K562 (cell line): ENCODE results near the gene SLC1A3. TPM values are rescaled to one million over a fixed set of nuclear protein-coding genes. Genes with fewer than 3 reads are reported as not detected.

ENCODE experiments used
- ATAC-seq: fragments of 200-7000 bp; cut with Tn5 transposase; 3 replicates; pipeline ENCODE4 v1.9.1; 2020; ENCODE audit warnings: moderate library complexity
- BruUV-seq: library from RNA; stranded (reverse); fragments of 400-500 nt; replicated peaks from 2 replicates; lab custom pipeline; 2021; lab: Mats Ljungman, UMichigan
- CTCF ChIA-PET: fragments of 300-600 bp; formaldehyde crosslinking; extraction: SDS; loops from one replicate; lab custom pipeline; 2021; ENCODE audit warnings: low intra/inter-chr PET ratio; lab: Yijun Ruan, JAX
- POLR2A ChIA-PET: fragments of 300-600, 350-650 bp; sonication (Branson Sonifier 250); formaldehyde crosslinking; extraction: SDS; loops from one replicate; lab custom pipeline; 2021; ENCODE audit warnings: antibody characterized with exemption, inconsistent platforms; lab: Yijun Ruan, JAX
- DNase-seq, 4 experiments: peaks; one replicate each; pipeline versions ENCODE4 v3.0.0 to v3.0.0-alpha.2; 2011 to 2018; ENCODE audit warnings: low spot score in 3 of 4, mixed read lengths in 3 of 4; ENCODE audit errors: extremely low read depth in 1 of 4
- FAIRE-seq: peaks from 2 replicates; lab custom pipeline; 2011; peaks lifted over from hg19 to GRCh38; lab: Jason Lieb, UNC
- H2AFZ ChIP-seq: 2 replicates; pipeline ENCODE4 v1.6.0; 2011; ENCODE audit warnings: low read depth, low read length, control low read depth, inconsistent platforms
- H3K27ac ChIP-seq: fragments of 200-600 bp; 3 replicates; pipeline ENCODE4 v1.8.0; 2011; ENCODE audit warnings: low read depth, mild to moderate bottlenecking, control low read depth, inconsistent platforms, low read length, moderate library complexity, mixed read lengths; ENCODE audit errors: extremely low read depth
- H3K27me3 ChIP-seq, 2 experiments: fragments of 300-600 bp in 1 of 2; 2 replicates in 1 of 2; 3 replicates in 1 of 2; pipeline versions ENCODE4 v1.6.0 to v1.8.0; 2011; ENCODE audit warnings: inconsistent platforms in 2 of 2, low read length in 2 of 2, mild to moderate bottlenecking in 1 of 2, mixed read lengths in 1 of 2, moderate library complexity in 1 of 2; ENCODE audit not compliant: control insufficient read depth in 2 of 2, insufficient read depth in 2 of 2
- H3K36me3 ChIP-seq: fragments of 300-600 bp; 3 replicates; pipeline ENCODE4 v1.8.0; 2011; ENCODE audit warnings: mild to moderate bottlenecking, low read length, inconsistent platforms; ENCODE audit not compliant: control insufficient read depth, insufficient read depth
- H3K4me1 ChIP-seq, 2 experiments: fragments of 200-600 bp in 1 of 2; replicated peaks in 1 of 2; 2 replicates in 1 of 2; 3 replicates in 1 of 2; pipeline versions ENCODE4 v1.5.1 to v1.8.0; 2011; ENCODE audit warnings: inconsistent platforms in 2 of 2, low read length in 2 of 2, mild to moderate bottlenecking in 1 of 2, mixed read lengths in 1 of 2, moderate library complexity in 1 of 2; ENCODE audit not compliant: control insufficient read depth in 2 of 2, insufficient read depth in 2 of 2
- H3K4me2 ChIP-seq: 2 replicates; pipeline ENCODE4 v1.6.1; 2011; ENCODE audit warnings: low read length, control low read depth, inconsistent platforms, mixed read lengths; ENCODE audit not compliant: insufficient read depth
- H3K4me3 ChIP-seq: fragments of 200-600 bp; sonication (generic), shearing (Covaris generic); 2 replicates; pipeline ENCODE4 v1.5.1; 2016; ENCODE audit warnings: control low read depth, inconsistent platforms
- H3K79me2 ChIP-seq: fragments of 200-600 bp; 3 replicates; pipeline ENCODE4 v1.8.0; 2011; ENCODE audit warnings: low read length, inconsistent platforms; ENCODE audit not compliant: control insufficient read depth, insufficient read depth
- H3K9ac ChIP-seq, 2 experiments: 2 replicates each; pipeline versions ENCODE4 v1.6.0 to v1.6.1; 2011; ENCODE audit warnings: low read depth in 2 of 2, low read length in 2 of 2, control low read depth in 1 of 2, inconsistent platforms in 1 of 2, mild to moderate bottlenecking in 1 of 2, mixed read lengths in 1 of 2; ENCODE audit not compliant: insufficient read depth in 1 of 2
- H3K9me1 ChIP-seq: one replicate; pipeline ENCODE4 v1.6.0; 2011; ENCODE audit warnings: inconsistent platforms, mild to moderate bottlenecking, low read length, moderate library complexity; ENCODE audit not compliant: control insufficient read depth, insufficient read depth
- H3K9me3 ChIP-seq: replicated peaks from 2 replicates; pipeline ENCODE4 v1.5.1; 2011; ENCODE audit warnings: low read depth, low read length, inconsistent platforms; ENCODE audit not compliant: control insufficient read depth, insufficient read depth
- H4K20me1 ChIP-seq: replicated peaks from 2 replicates; pipeline ENCODE4 v1.6.1; 2011; ENCODE audit warnings: low read length, inconsistent platforms, mixed read lengths; ENCODE audit not compliant: control insufficient read depth, insufficient read depth
- BRF2 ChIP-seq: IDR thresholded peaks from 3 replicates; pipeline ENCODE4 v1.6.1; 2011; ENCODE audit warnings: borderline replicate concordance, mild to moderate bottlenecking; ENCODE audit not compliant: insufficient read length, insufficient read depth
- FOXP1 ChIP-seq: sonication (generic); formaldehyde crosslinking; IDR thresholded peaks from 2 replicates; pipeline ENCODE4 v1.8.0; 2022; ENCODE audit warnings: mild to moderate bottlenecking, missing genetic modification reagents
- SIX5 ChIP-seq, 2 experiments: IDR thresholded peaks; 2 replicates each; pipeline ENCODE4 v1.6.1; 2011; ENCODE audit warnings: low read length in 2 of 2, borderline replicate concordance in 1 of 2, low read depth in 1 of 2, mild to moderate bottlenecking in 1 of 2, moderate library complexity in 1 of 2; ENCODE audit not compliant: insufficient read depth in 1 of 2
- SP1 ChIP-seq: sonication (generic); formaldehyde crosslinking; IDR thresholded peaks from 2 replicates; pipeline ENCODE4 v1.8.1; 2022; ENCODE audit warnings: mild to moderate bottlenecking, missing genetic modification reagents
- ZNF217 ChIP-seq: sonication (generic); formaldehyde crosslinking; IDR thresholded peaks from 2 replicates; pipeline ENCODE4 v1.8.0; 2022; ENCODE audit warnings: mild to moderate bottlenecking, missing genetic modification reagents
- ZNF274 ChIP-seq: IDR thresholded peaks from 2 replicates; pipeline ENCODE4 v1.6.1; 2011; ENCODE audit warnings: low read depth, mild to moderate bottlenecking, low read length, moderate library complexity, borderline replicate concordance
- ZNF384 ChIP-seq: IDR thresholded peaks from 2 replicates; pipeline ENCODE4 v1.6.1; 2012; ENCODE audit warnings: low read depth, low read length, improper control_type of control experiment
- WGBS: fragments of 100-300 bp; shearing (Covaris generic); methylation state at CpG from one replicate; pipeline ENCODE4 v1.1.6; 2016; ENCODE audit warnings: low coverage, mixed read lengths; ENCODE audit not compliant: insufficient coverage; ENCODE audit errors: missing lambda C conversion rate; 5-methylcytosine and 5-hydroxymethylcytosine counted together
- in situ Hi-C: fragments of 300-500 bp; cut with MboI; formaldehyde crosslinking; loops from 4 replicates; pipeline ENCODE4 v1.15.0; 2018; ENCODE audit warnings: inconsistent platforms, mixed read lengths
- intact Hi-C: fragments of 100-400 bp; cut with micrococcal nuclease; formaldehyde crosslinking; loops from 2 replicates; pipeline ENCODE4 v1.14.2; 2022
- polyA plus RNA-seq, 8 experiments: library from polyadenylated mRNA; depleted of rRNA in 4 of 8; stranded (reverse) in 5 of 8; unstranded in 3 of 8; fragments of >200 nt; fragmentation: Nextera tagmentation in 2 of 8; fragmentation: Illumina TruSeq in 1 of 8; extraction: Ambion mirVana in 2 of 8; extraction: Trizol in 1 of 8; gene quantifications; 2 replicates each; pipeline versions ENCODE4 v1.2.1 to v1.2.3, GENCODE V29; 2011 to 2014; ENCODE audit warnings: inconsistent platforms in 1 of 8, missing spikeins in 1 of 8
- total RNA-seq, 7 experiments: library from RNA; depleted of rRNA in 6 of 7; stranded (reverse); fragments of >200 nt in 6 of 7; fragmentation: Illumina TruSeq in 2 of 7; extraction: Trizol in 2 of 7; gene quantifications; 2 replicates each; pipeline versions ENCODE4 v1.2.1 to v1.2.3, GENCODE V29; 2011 to 2021; ENCODE audit warnings: low replicate concordance in 1 of 7

Gene SLC1A3
- total and polyA plus RNA-seq, 9 of the 15 experiments (the other 6 are each of a cell fraction or from before 2014, with no cell fraction given) = 0.13 TPM; not detected in 8

DNA sequence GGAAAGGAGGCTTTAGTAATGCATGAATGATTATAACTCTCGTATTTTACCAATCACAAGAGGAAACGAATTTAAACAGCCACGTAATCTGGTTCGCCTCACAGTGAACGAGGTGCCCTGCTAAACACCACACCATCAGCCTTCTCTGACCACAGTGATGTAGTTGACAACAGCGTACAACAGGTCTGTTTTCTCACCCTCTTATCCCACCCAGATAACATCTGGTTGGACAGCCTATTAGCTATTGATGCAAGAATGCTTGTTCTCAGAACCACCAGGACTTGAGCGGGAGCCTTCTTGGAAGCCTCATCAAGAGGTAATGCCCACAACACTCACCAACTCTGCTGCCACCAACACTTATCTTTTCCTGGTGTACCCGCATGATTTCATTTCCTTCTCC lies 23.3 kb downstream of the SLC1A3 start:
- in situ Hi-C loops = no loop called here
- Histone ChIP-seq H3K9ac (no peak overlapping the region), H3K79me2 (no peaks in the 10 kb centered on the region), H3K9me3 (no peaks in the 10 kb centered on the region), H3K9me1 (no peaks in the 10 kb centered on the region), H4K20me1 (no peaks in the 10 kb centered on the region), H3K4me2 (no peak overlapping the region), H3K36me3 (no peaks in the 10 kb centered on the region), H3K4me3 (no peak overlapping the region), H3K27ac (no peak overlapping the region), H3K27me3 (no peaks in the 10 kb centered on the region; a peak in 2 of 5 replicates), H2AFZ (no peak overlapping the region), H3K4me1 (no peaks in the 10 kb centered on the region)
- BruUV-seq = no TSS peak
- ChIA-PET POLR2A (no interaction called here), CTCF (no interaction called here)
- intact Hi-C loops = no loop called here
- DNase-seq (no peak), ATAC-seq (no peak), FAIRE-seq (peak; percentile 61)
- no peak for TF ChIP-seq FOXP1 (CRISPR knock-in tag)
- no peak for TF ChIP-seq SIX5 (IDR thresholded peaks at IDR 0.05; ENCODE audit: borderline replicate concordance in 1 of 2, insufficient read depth in 1 of 2, low read depth in 1 of 2, low read length in 2 of 2)
- no peak for TF ChIP-seq ZNF274
- no peak for TF ChIP-seq ZNF384
- TF ChIP-seq ZNF217 (CRISPR knock-in tag) = no peak
- no peak for TF ChIP-seq BRF2
- no peak for TF ChIP-seq SP1
- WGBS = under 1% methylated on average over 8 of the region's 8 CpGs
